Right ventricle myocardium superior (tissue), 1 donor: ENCODE data around the gene NUP210. TPM values are rescaled to one million over a fixed set of nuclear protein-coding genes. Genes with fewer than 3 reads are reported as not detected.
"Not testable (repeated sequence)": the region's sequence is repeated elsewhere in the genome, so short reads cannot be mapped to it uniquely, and the experiment has no call there.

Experiments used
- ATAC-seq: fragments of 200-7000 bp; cut with Tn5 transposase; one replicate; pipeline ENCODE4 v1.9.1; 2020; ENCODE audit warnings: mild to moderate bottlenecking; ENCODE audit not compliant: poor library complexity
- DNase-seq: peaks from one replicate; pipeline ENCODE4 v3.0.0-alpha.2; 2020
- intact Hi-C: fragments of 100-400 bp; cut with DNase I; formaldehyde crosslinking; loops from one replicate; pipeline ENCODE4 v1.11.2; 2022
- long read RNA-seq: library from polyadenylated mRNA; unstranded; transcript quantifications from one replicate; pipeline ENCODE4 v2.0.0, GENCODE V29; 2021
- total RNA-seq: library from RNA; stranded (reverse); fragmentation: NEBNext Ultra II Directional; extraction: Animal tissue kit (Norgen Biotek cat#: 25700); gene quantifications from one replicate; pipeline ENCODE4 v1.2.1, GENCODE V29; 2021
- donor health status: DM: no; HTN: yes; CAD: no; lungs with severe emphysema.

Gene NUP210
- total RNA-seq, result 2.7 TPM
- long read RNA-seq, partial matches to known transcripts, result 1 of 2 reads
- long read RNA-seq, other reads (novel, unspliced or antisense), result 0 of 2 reads

DNA sequence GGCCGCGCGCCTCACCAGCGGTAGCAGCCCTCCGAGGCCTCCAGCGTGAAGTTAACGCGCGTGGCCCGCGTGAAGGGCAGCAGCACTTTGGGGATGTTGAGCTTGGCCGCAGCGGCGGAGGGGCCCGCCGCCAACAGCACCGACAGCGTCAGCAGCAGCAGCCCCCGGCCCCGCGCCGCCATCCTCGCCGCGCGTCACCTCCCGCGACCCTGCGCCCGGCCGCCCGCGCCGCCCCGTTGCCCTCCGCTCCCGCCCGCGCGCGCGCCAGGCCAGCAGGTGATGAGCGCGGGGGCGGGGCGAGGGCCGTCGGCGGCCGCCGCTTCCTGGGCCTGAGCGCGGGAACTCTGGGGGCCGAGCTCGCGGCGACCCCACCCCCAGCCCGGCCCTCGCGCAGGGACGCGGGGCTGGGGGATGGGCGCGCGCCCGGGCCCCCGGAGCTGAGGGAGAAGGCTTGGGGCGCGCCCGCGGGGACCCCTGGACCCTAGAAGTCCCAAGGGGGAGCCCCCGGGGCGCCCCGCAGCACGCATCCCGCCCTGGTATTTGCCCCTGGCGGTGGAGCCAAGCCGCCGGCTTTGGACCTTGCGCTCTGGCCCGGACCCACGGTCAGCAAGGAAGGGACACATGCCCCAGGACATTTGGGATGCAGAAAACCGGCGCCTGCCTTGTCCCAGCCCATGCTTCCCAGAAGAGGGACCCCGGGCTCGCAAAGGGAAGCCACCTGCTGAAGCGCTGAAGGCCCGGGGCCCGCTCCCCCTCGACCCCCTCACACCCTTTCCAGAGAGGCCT, at the start of gene NUP210:
NUP210 (minus strand) TSS at position 278 of the 786 bp plus-strand sequence; CDS start at position 182, 96 bp downstream.
- peak; percentile 59 for ATAC-seq
- peak; percentile 51 for DNase-seq
- intact Hi-C loops, result no loop called here

DNA sequence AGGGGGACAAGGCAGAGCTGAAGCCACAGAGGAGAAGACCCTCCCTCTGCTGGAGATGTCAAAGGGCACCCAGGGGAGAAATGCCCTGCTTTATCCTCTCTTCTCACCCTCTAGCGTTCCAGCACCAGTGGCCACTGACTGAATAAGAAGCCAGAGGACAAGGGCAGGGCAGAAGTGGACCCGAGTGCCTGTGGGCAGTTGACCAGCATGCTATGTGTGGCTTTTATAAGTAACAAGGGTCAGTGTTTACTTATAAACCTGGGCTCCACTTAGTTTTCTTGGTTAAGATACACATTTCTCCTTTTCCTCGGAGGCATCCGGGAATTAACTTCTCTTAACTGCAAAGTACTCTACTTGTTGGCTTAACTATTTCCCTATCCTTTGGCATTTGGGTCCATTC, 46.7 kb upstream of the NUP210 start:
- intact Hi-C loops, result no loop called here

DNA sequence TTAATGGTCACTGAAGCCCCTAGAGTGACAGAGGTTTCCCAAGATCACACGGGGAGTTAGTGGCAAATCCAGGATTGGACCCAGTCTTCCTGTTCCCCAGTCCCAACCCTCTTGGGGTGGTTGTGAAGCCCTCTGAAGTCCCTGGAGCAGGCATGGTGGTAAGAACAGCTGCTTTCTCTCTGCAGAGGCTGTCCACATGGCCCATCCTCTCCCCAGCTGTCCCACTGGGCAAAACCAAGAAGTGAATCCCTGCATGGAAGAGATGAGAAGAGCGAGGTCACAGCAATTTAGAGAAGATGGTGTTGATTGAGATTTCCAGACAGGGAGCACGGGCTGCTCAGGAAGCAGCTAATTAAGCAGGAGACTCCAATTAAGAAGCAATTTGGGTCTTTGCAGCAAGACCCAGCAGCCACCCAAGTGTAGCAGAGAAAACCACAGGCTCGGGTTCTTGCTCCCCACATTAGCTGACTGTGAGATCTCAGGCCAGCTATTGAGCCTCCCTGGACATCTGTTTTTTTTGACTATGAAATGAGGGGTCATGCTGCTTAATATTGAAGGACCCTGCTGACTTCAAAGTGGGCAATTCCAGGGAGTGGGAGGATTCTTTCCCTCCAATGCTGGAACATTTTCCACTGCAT, 45.2 kb upstream of the NUP210 start:
- intact Hi-C loops, result no loop called here
- DNase-seq (no peak), ATAC-seq (no peak)

More for the DNA sequence above, 46.7 kb upstream of the NUP210 start:
- DNase-seq, result no peak
- no peak for ATAC-seq

GRCh38 chr3:13463618-13464400, 43.7 kb upstream of the NUP210 start:
- intact Hi-C loops, result no loop called here
- ATAC-seq (no peak), DNase-seq (no peak)

DNA sequence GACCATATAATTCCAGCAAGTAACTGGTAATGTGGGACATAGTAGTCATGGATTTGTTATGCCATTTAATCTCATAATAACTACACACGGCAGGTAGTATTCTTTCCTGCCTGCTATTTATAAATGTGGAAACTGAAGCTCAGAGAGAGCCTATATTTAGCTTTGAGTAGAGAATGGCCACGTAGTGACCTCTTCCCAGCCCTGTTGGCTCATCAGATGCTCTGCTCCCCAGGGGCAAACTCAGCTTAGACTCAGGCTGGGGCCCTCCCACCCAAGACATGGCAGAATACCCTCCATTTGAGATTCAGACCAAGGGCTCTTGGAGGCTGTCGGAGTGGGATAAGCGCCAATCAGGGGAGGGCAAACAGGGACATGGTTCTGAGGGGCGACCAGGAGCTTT, 42.7 kb upstream of the NUP210 start:
- peak; percentile 90 for ATAC-seq
- intact Hi-C loops, result no loop called here
- no peak for DNase-seq

GRCh38 chr3:13462125-13462629, 42.1 kb upstream of the NUP210 start:
- ATAC-seq (no peak), DNase-seq (no peak)
- intact Hi-C loops, result no loop called here

- DNase-seq (peak; percentile 65), ATAC-seq (no peak)
- intact Hi-C loops, result no loop called here
These were observed 41.3 kb upstream of the NUP210 start for GRCh38 chr3:13461169-13462124.

GRCh38 chr3:13460341-13460736, 40.2 kb upstream of the NUP210 start:
- ATAC-seq (no peak), DNase-seq (no peak)
- intact Hi-C loops, result no loop called here

DNA sequence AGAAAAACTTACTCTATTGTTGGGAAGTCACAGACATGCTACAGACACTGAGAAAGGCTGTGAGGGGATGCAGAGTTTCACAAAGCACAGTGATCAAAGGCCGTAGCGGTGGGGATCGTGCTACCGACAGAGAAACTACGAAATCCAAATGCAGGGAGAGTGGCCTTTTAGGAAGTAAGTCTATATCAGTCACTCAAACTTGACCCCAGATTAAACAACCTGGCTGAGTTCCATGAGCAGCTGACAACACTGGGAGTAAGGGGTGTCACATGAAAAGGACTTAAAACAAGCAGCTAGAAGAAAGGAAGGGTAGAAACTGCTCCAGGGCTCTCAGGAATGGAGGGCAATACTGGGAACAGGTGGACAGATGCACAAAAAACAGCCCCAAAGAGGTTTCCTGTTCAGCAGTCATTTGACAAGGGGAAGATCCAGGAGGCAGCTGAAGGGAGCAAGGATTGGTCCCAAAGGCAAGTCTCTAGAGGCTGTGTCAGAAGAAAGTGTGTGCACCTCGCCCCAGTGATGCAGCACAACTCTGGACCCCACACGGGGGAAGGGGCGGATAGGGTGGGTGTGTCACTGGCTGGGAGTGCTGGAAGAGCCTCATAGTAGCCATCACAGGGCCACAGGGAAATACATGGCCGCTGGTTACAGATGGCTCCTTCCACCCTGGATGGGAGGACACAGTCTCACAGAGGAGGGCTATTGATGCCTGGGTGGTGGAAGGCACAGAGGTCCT, 39.7 kb upstream of the NUP210 start:
- ATAC-seq, result no peak
- intact Hi-C loops, result no loop called here
- DNase-seq, result no peak

DNA sequence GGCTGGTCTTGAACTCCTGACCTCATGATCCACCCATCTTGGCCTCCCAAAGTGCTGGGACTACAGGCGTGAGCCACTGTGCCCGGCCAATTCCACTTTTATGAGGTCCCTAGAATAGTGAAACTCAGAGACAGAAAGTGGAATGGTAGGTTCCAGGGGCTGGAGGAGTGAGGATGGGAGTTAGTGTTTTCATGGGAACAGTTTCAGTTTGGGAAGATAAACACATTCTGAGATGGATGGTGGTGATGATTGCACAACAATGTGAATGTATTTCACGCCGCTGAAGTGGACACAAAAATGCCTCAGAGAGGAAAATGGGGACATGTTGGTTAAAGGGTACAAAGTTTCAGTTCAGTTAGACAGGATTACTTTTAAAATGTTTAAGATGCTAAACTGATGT, 37.5 kb upstream of the NUP210 start:
- intact Hi-C loops, result no loop called here
- ATAC-seq (no peak), DNase-seq (no peak)

DNA sequence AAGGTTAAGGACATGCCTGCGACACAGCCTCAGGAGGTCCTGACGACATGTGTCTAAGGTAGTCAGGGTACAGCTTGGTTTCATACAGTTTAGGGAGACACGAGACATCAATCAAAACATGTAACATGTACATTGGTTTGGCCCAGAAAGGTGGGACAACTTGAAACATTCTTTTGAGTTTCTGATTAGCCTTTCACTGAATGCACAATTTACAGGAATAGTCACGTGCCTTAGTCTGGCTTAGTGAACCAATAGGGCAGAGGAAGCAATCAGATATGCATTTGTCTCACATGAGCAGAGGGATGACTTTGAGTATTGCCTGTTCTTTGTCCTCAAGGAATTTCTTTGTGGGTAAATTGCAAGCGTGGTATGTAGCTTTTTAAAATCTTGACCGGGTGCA, 35.5 kb upstream of the NUP210 start:
- no peak for DNase-seq
- ATAC-seq, result no peak
- intact Hi-C loops, result no loop called here

DNA sequence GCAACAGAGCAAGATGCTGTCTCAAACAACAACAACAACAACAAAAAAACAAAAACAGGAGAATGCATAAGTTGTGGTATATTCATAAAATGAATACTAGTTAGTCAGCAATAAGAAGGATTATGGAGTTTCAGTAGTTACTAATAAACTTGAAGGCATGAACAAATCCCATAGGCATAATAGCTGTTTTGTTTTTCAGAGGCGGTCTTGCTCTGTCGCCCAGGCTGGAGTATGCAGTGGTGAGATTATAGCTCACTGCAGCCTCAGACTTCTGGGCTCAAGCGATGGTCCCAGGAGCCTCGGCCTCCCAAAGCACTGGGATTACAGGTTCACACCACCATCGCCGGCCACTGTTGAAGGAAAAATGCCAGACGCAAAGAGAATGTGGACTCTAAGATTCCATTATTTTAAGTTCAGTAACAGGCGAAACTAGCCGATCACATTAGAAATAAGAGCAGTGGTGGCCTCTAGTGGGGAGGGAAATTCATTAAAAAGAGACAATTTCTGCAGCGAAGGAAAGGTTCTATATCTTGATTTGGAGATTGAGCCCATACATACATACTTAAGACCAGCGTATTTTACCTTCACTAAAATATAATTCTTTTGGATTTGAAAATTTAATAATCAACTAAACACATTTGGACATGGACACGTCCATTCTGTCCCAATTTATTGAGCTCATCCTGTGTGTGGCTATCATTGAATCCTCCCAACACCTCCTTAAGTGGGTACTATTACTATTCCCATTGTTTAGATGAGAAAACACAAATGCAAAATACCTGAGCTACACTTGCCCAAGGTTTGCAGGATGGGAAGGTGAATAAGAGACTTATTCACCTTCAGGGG, 32.6 kb upstream of the NUP210 start:
- DNase-seq, result no peak
- intact Hi-C loops, result loop anchor here (5.0 kb wide), 1 partner anchor 360 kb away; no protein-coding TSS in a partner anchor
- ATAC-seq, result peak; percentile 67

GRCh38 chr3:13451301-13451673, 31.2 kb upstream of the NUP210 start:
- DNase-seq, result no peak

GRCh38 chr3:13442882-13443281, 22.8 kb upstream of the NUP210 start:
- ATAC-seq, intact Hi-C loops: not testable (repeated sequence)

More at GRCh38 chr3:13451301-13451673, 31.2 kb upstream of the NUP210 start:
- peak; percentile 7 for ATAC-seq
- intact Hi-C loops, result loop anchor here (5.0 kb wide), 1 partner anchor 359 kb away; no protein-coding TSS in a partner anchor

GRCh38 chr3:13440204-13440817, 20.2 kb upstream of the NUP210 start:
- intact Hi-C loops, result no loop called here
- DNase-seq, result no peak
- ATAC-seq, result no peak

More at GRCh38 chr3:13442882-13443281, 22.8 kb upstream of the NUP210 start:
- DNase-seq, result not testable (repeated sequence)

DNA sequence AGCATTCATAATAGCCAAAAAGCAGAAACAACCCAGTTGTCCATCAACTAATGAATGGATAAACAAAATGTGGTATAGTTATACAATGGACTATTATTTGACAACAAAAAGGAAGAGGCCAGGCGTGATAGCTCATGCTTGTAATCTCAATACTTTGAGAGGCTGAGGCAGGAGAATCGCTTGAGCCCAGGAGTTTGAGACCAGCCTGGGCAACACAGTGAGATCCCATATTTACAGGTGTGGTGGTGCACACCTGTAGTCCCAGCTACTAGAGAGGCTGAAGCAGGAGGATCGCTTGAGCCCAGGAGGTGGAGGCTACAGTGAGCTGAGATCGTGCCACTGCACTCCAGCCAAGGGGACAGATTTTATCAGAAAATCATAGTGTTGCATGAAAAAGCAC, 16.1 kb upstream of the NUP210 start:
- intact Hi-C loops, DNase-seq, ATAC-seq: not testable (repeated sequence)
